ENCODE data around the gene SNRPA1.
"Not testable (repeated sequence)": the region's sequence is repeated elsewhere in the genome, so short reads cannot be mapped to it uniquely, and the experiment has no call there.

The SNRPA1 gene

DNA sequence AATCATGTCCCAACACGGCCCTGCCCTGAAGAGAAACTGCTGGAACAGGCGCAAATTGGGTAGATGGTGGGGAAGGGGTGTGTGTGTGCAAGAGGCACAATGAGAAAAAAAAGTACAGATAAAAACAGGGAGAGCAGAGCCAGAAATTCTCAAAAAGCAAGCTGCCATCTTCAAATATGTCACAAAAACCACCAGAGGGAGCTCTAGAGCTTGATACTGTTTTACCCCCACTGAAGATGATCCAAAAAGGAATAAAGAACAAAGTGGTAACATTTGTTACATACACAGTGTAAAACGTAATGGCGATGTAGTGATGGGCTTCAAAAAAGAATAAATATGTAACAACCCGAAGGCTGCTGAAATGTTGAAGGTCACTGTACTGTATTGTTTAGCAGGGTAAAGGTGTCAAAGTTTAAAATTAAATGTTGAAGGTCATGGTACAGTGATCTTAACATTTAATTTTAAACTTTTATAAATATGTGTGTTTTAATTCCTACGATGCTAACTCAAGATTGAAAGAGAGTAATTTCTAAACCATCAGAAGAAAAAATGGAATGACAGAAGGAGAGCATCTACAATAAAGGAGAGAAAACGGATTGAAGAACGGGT lies 6.0 kb downstream of the SNRPA1 start:
- DNase-seq: peak; percentile 26

GRCh38 chr15:101287342-101287741 lies 7.7 kb downstream of the SNRPA1 start:
- not testable (repeated sequence) for DNase-seq

DNA sequence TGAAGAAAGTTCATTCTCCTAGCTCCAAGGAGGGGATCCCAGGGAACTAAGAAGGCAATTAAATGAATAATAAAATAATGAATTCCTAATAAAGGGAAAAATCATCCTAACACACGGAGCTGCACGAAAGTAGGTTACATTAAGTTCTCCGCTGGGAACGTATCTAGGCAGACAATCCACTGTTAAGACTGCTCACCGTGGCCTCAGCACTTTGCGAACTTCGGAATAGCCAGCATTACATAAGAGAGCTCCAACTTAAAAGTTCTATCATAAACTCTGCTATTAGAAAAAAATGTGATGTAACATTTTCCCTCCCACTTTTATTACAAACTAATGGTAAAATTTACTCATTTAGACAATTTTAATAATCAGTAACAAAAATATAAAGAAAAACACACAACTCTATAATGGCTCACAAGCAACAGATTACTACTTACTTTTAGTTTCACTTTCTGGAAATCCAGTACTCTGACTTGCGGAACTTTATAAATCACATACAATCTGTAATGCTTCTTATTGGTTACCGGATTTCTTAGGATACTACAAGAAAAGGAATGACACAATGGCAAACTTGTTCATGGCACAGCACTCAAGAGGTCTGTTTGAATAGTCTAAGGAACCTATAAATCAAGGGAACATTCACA lies 8.5 kb downstream of the SNRPA1 start:
- DNase-seq: no peak

DNA sequence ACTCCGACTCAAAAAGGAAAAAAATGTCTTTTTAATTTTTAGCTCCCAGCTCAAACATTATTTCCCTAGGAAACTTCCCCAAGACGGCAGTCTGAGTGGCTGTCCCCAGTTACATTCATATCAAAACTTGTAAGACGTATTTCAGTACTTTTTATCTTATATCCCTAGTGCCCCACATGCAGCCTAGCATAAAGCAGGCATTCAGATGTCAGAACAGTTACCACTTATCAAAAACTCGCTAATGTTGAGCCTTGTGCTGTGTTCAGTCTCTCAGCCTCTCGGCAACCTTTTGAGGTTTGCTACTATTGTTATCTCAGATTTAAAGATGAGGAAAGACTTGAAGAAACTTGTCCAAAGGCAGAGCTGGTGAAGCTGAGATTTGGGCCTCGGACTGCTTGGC lies 11.1 kb downstream of the SNRPA1 start:
- DNase-seq: no peak

GRCh38 chr15:101280007-101280406 lies 15.0 kb downstream of the SNRPA1 start:
- no peak for DNase-seq

DNA sequence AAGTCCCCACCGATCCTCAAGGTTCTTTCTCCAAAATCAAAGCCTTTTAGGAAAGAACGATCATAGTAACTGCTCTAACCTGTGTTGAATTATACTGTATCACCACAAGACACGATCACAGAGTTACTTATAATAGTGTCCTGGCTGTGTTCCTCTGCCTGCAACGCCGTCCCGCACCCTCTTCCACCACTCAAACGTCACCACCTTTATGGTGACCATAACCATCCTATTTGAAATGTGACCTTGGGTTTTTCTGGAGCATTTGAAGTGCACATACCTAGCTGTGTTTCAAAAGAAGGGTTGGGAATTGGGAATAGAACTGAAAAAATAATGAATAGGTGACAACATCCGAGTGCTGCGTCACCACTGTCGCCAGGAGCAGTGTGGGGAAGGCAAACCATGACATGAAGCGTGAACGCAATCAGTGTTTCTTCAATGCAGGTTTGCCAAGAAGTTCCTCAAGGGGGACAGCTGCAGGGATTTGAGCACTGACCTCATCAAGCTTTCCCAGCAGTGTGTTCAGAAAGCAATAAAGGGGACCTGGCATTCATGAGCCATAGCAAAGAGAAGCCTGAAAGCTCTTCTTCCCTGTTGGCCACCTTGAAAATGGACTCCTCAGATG lies 17.0 kb downstream of the SNRPA1 start:
- DNase-seq: no peak

- DNase-seq: peak; percentile 59
Observed at GRCh38 chr15:101277038-101277822, 17.8 kb downstream of the SNRPA1 start, which contains the start of gene SELENOS. Gene SELENOS (minus strand): TSS chr15:101277485. CDS start chr15:101277417, 68 bp downstream.

DNA sequence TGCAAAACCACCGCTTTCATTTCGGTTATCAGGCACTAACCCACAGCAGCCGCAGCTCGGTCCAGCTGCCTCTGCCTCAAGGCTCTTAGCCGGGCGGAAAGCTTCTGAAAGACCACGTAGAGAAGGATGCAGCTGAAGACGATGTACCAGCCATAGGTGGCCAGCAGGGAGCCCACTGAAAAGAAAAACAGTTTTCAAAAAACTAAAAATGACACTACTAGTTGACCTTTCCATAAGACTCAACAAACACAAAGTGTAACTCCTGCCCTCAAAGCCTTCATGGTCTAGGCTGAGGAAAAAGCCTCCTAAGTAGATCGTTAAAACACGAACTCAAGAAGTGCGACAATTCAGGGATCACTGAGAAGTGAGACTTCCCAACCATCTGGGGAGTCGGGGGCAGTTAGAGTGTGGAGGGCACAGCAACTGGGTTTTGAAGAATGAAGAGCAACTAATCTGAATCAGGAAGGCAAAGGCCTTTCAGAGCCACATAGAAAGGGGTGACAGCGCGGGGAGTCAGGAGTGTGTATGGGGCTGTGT lies 18.5 kb downstream of the SNRPA1 start:
- DNase-seq: peak; percentile 38

GRCh38 chr15:101275018-101275417 lies 20.0 kb downstream of the SNRPA1 start:
- DNase-seq: no peak

GRCh38 chr15:101273534-101273933 lies 21.5 kb downstream of the SNRPA1 start:
- DNase-seq: no peak

GRCh38 chr15:101272584-101272983 lies 22.5 kb downstream of the SNRPA1 start:
- no peak for DNase-seq

GRCh38 chr15:101269479-101270223 lies 25.4 kb downstream of the SNRPA1 start:
- DNase-seq: no peak

DNA sequence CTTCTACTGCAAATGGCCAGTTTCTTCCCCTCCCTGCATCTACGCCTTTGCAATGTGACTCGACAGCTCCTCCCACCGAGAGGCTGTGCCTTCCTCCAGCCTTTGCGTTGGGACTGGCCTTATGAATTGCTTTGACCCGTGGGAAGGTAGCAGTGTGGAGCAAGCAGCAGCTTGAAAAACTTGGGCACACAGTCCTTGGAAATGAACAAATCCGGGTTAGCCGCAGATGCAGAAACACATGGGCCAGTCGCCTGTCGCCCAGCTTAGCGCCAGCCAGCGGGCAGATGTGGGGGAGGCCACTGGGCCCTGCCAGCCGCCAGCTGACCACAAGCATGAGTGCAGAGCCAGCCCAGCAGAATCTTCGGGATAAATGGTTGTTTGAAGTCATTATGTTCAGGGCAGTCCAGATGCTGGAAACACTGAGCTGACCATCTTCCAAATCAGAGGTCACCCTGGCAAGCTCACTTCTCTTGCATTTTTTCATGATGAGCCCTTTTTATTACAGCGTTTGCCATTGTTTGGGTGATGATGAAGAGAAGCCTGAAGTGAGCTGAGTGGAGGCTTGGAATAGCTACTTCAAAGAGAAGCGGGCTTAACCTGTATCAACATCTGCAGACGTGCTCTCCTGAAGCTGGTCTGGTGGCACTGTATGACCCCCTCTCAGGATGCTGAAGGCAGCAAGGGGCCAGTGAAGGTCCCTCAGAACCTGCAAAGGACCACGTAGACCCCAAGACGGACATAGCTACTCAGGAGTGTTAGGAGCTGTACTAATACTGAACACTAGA lies 27.5 kb downstream of the SNRPA1 start:
- no peak for DNase-seq

GRCh38 chr15:101266787-101267186 lies 28.3 kb downstream of the SNRPA1 start:
- no peak for DNase-seq

GRCh38 chr15:101266034-101266433 lies 29.0 kb downstream of the SNRPA1 start:
- no peak for DNase-seq

- DNase-seq: no peak
Observed at GRCh38 chr15:101264911-101265641, 30.0 kb downstream of the SNRPA1 start.

DNA sequence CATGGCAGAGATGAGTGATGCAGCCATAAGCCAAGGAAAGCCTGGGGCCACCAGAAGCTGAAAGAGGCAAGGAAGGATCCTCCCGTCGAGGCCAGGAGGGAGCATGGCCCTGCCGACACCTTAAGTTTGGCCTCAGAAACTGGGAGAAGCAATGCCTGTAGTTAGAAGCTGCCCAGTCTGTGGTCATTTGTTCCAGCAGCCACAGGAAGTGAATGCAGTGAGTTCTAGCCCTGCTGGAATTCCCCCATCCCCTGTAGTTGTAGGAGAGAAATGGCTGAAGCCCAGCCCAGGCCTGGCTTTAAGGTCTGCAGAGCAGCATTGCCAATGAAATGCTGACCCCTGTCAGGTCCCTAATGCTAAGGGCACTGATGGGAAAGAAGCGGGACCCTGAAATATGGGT lies 31.0 kb downstream of the SNRPA1 start:
- DNase-seq: no peak

GRCh38 chr15:101262551-101262950 lies 32.5 kb downstream of the SNRPA1 start:
- no peak for DNase-seq

GRCh38 chr15:101258238-101259144 lies 36.6 kb downstream of the SNRPA1 start:
- DNase-seq: peak; percentile 49

DNA sequence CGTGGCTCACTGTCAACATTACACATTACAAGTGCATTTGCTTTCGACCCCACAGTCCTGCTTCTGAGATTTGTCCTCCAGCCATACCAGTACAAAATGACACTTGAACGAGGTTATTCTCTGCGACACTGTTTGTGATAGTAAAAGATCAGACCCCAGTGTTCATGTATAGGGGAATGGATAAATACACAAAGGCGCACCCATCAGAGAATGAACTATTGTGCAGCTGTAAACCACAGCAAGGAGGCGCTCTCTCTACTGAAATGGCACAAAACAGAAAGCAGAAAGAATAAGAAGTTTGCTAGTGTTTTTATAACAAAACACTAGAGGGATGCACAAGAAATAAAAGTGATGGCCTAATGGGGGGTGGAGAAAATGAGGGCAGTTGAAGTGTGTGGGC lies 38.3 kb downstream of the SNRPA1 start:
- DNase-seq: no peak

Measured in kidney glomerular epithelial cell (primary cell).